GM23338 (cell line): ENCODE measurements around the gene SYNDIG1L. TPM values are rescaled to one million over a fixed set of nuclear protein-coding genes. Genes with fewer than 3 reads are reported as not detected.

Experiments
- ATAC-seq: fragments of 200-7000 bp; cut with Tn5 transposase; 3 replicates; pipeline ENCODE4 v1.9.1; 2020
- DNase-seq: peaks from one replicate; pipeline ENCODE4 v3.0.0-alpha.2; 2015; ENCODE audit warnings: low spot score
- H2AFZ ChIP-seq: fragments of 200-600 bp; sonication (generic); 2 replicates; pipeline ENCODE4 v1.8.0; 2016; ENCODE audit warnings: antibody characterized with exemption, mild to moderate bottlenecking, moderate library complexity
- H3F3A ChIP-seq: fragments of 200-600 bp; sonication (generic); replicated peaks from 2 replicates; pipeline ENCODE4 v1.8.0; 2017; ENCODE audit warnings: antibody characterized with exemption, mixed run types, low read depth
- H3K27ac ChIP-seq: fragments of 200-600 bp; sonication (generic); 2 replicates; pipeline ENCODE4 v1.6.1; 2016; ENCODE audit warnings: low read depth
- H3K27me3 ChIP-seq: fragments of 200-600 bp; sonication (generic); 2 replicates; pipeline ENCODE4 v1.8.0; 2016; ENCODE audit warnings: mild to moderate bottlenecking, mixed run types, moderate library complexity; ENCODE audit not compliant: insufficient read depth
- H3K36me3 ChIP-seq: fragments of 200-600 bp; sonication (generic); 2 replicates; pipeline ENCODE4 v1.8.0; 2016; ENCODE audit warnings: mild to moderate bottlenecking; ENCODE audit not compliant: insufficient read depth
- H3K4me1 ChIP-seq: fragments of 200-600 bp; sonication (generic); 2 replicates; pipeline ENCODE4 v1.8.0; 2016; ENCODE audit warnings: mild to moderate bottlenecking, moderate library complexity; ENCODE audit not compliant: insufficient read depth
- H3K4me2 ChIP-seq: fragments of 200-600 bp; sonication (generic); 2 replicates; pipeline ENCODE4 v1.7.1; 2017; ENCODE audit warnings: mixed run types
- H3K4me3 ChIP-seq: fragments of 200-600 bp; sonication (generic); 2 replicates; pipeline ENCODE4 v1.6.1; 2016; ENCODE audit warnings: mixed run types
- H3K79me2 ChIP-seq: fragments of 200-600 bp; sonication (generic); replicated peaks from 2 replicates; pipeline ENCODE4 v1.8.0; 2017; ENCODE audit warnings: mild to moderate bottlenecking; ENCODE audit not compliant: insufficient read depth
- H3K9me2 ChIP-seq: fragments of 200-600 bp; sonication (generic); 2 replicates; pipeline ENCODE4 v1.8.0; 2017; ENCODE audit not compliant: insufficient read depth
- H4K20me1 ChIP-seq: fragments of 200-600 bp; sonication (generic); replicated peaks from 2 replicates; pipeline ENCODE4 v1.8.0; 2017; ENCODE audit warnings: mild to moderate bottlenecking; ENCODE audit not compliant: insufficient read depth
- H3K27ac Mint-ChIP-seq: 2 replicates; pipeline ENCODE4 v1.8.0; 2020; ENCODE audit warnings: inconsistent platforms, mild to moderate bottlenecking, moderate library complexity, mixed read lengths
- H3K27me3 Mint-ChIP-seq: 3 replicates; pipeline ENCODE4 v1.8.0; 2022; ENCODE audit warnings: low read depth, mild to moderate bottlenecking, moderate library complexity, mixed read lengths, inconsistent platforms; ENCODE audit not compliant: insufficient read depth, poor library complexity
- H3K36me3 Mint-ChIP-seq: 3 replicates; pipeline ENCODE4 v1.8.0; 2021; ENCODE audit warnings: low read depth, mild to moderate bottlenecking, inconsistent platforms, moderate library complexity, mixed read lengths
- H3K4me1 Mint-ChIP-seq: 3 replicates; pipeline ENCODE4 v1.8.0; 2020; ENCODE audit warnings: mild to moderate bottlenecking, inconsistent platforms, mixed read lengths
- H3K4me3 Mint-ChIP-seq: 3 replicates; pipeline ENCODE4 v1.8.0; 2021; ENCODE audit warnings: moderate library complexity, mild to moderate bottlenecking, inconsistent platforms, mixed read lengths
- H3K9me3 Mint-ChIP-seq: 3 replicates; pipeline ENCODE4 v1.8.0; 2020; ENCODE audit warnings: moderate library complexity, mild to moderate bottlenecking, inconsistent platforms, mixed read lengths
- CREB1 ChIP-seq: fragments of 250-450 bp; sonication (Bioruptor Pico); IDR thresholded peaks from 2 replicates; pipeline ENCODE4 v1.5.0; 2020; ENCODE audit warnings: low read depth, mild to moderate bottlenecking, moderate library complexity
- EZH2 ChIP-seq: fragments of 200-600 bp; sonication (generic); IDR thresholded peaks from one replicate; pipeline ENCODE4 v1.8.0; 2017; ENCODE audit warnings: antibody characterized with exemption, mild to moderate bottlenecking, low read depth; ENCODE audit not compliant: unreplicated experiment
- EZH2phosphoT487 ChIP-seq: fragments of 200-600 bp; sonication (generic); IDR thresholded peaks from one replicate; pipeline ENCODE4 v1.8.1; 2018; ENCODE audit warnings: antibody characterized with exemption; ENCODE audit not compliant: unreplicated experiment
- JUNB ChIP-seq: IDR thresholded peaks from one replicate; pipeline ENCODE4 v1.6.1; 2016; ENCODE audit warnings: antibody characterized with exemption; ENCODE audit not compliant: unreplicated experiment
- NANOG ChIP-seq: IDR thresholded peaks from 2 replicates; pipeline ENCODE4 v1.6.1; 2016; ENCODE audit warnings: antibody characterized with exemption, borderline replicate concordance
- POLR2AphosphoS5 ChIP-seq: IDR thresholded peaks from 2 replicates; pipeline ENCODE4 v1.6.1; 2016; ENCODE audit warnings: antibody characterized with exemption, low read depth
- REST ChIP-seq: IDR thresholded peaks from one replicate; pipeline ENCODE4 v1.6.1; 2018; ENCODE audit warnings: antibody characterized with exemption; ENCODE audit not compliant: unreplicated experiment
- STAT1 ChIP-seq: IDR thresholded peaks from one replicate; pipeline ENCODE4 v1.6.1; 2016; ENCODE audit warnings: antibody characterized with exemption; ENCODE audit not compliant: unreplicated experiment
- ZNF114 ChIP-seq: fragments of 250-450 bp; sonication (Bioruptor Pico); IDR thresholded peaks from 2 replicates; pipeline ENCODE4 v1.5.0; 2020; ENCODE audit warnings: mild to moderate bottlenecking, moderate library complexity
- ZNF331 ChIP-seq: fragments of 250-450 bp; sonication (Bioruptor Pico); IDR thresholded peaks from 2 replicates; pipeline ENCODE4 v1.5.0; 2020; ENCODE audit warnings: low read depth, mild to moderate bottlenecking, moderate library complexity
- polyA plus RNA-seq: library from polyadenylated mRNA; unstranded; fragments of >200 nt; fragmentation: Nextera tagmentation; extraction: Ambion mirVana; gene quantifications from 2 replicates; pipeline ENCODE4 v1.2.1, GENCODE V29; 2016
- total RNA-seq: library from RNA; depleted of rRNA; stranded (reverse); fragments of >200 nt; shearing (Covaris generic); gene quantifications from 2 replicates; pipeline ENCODE4 v1.2.3, GENCODE V29; 2014
- TF ChIP-seq, protein P1 (sequence below), 2 experiments: fragments of 200-600 bp in 1 of 2; sonication (generic) in 1 of 2; conservative IDR thresholded peaks; 2 replicates each; pipeline versions ENCODE4 v1.5.1 to v1.6.1; 2016 to 2017; ENCODE audit warnings: antibody characterized with exemption in 2 of 2, low read depth in 2 of 2, mild to moderate bottlenecking in 2 of 2, moderate library complexity in 1 of 2
- TF ChIP-seq, protein P2 (sequence below): fragments of 250-450 bp; sonication (Bioruptor Pico); IDR thresholded peaks from 2 replicates; pipeline ENCODE4 v1.5.0; 2020; ENCODE audit warnings: mild to moderate bottlenecking, moderate library complexity
- TF ChIP-seq, protein P3 (sequence below): IDR thresholded peaks from 2 replicates; pipeline ENCODE4 v1.6.1; 2016; ENCODE audit warnings: antibody characterized with exemption

The SYNDIG1L gene
- total and polyA plus RNA-seq, 2 experiments from 2014 or later = 0.65 to 2.1 TPM

DNA sequence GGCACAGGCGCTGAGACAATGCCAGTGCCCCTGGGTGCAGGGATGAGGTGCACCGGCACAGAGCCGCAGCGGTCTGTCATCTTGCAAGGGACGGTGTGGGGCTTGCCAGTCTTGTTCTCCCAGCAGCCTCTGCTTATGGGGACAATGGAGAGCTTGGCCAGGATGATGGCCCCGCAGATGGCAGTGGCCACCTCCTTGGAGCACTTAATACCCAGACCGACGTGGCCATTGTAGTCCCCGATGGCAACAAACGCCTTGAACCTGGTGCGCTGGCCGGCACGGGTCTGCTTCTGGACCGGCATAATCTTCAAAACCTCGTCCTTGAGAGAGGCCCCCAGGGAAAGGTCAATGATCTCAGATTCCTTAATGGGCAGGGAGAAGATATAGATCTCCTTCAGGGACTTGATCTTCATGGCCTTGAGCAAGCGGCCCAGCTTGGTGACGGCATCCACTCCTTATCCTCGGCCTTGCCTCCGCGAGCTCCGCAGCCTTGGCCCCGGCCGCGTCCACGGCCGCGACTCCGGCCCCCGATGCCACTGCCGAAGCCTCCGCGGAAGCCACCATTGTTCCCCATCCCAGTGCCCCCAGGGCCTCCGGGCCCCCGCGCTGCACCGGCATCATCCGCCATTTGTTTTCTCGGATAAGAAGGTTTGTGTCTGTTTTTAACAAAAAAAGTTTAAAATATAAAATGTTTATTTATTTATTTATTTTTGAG is 47.9 kb downstream of the SYNDIG1L start:
- H3K9me3 Mint-ChIP-seq = no peaks in the 10 kb centered on the region; the same call in 2 of the 3 replicates
- Histone ChIP-seq H3K9me2 (no peaks in the 10 kb centered on the region; the same call in 1 of the 2 replicates), H2AFZ (no peak overlapping the region), H3K79me2 (no peaks in the 10 kb centered on the region), H3K4me2 (no peak overlapping the region), H3F3A (no peaks in the 10 kb centered on the region), H3K36me3 (no peaks in the 10 kb centered on the region), H3K4me3 (no peak overlapping the region), H3K27me3 (no peaks in the 10 kb centered on the region), H4K20me1 (no peaks in the 10 kb centered on the region), H3K27ac (no peak overlapping the region), H3K4me1 (no peaks in the 10 kb centered on the region)
- DNase-seq = no peak
- TF ChIP-seq EZH2phosphoT487 (no peak), EZH2 (no peak), POLR2AphosphoS5 (no peak), CREB1 (no peak), REST (no peak), ZNF114 (CRISPR knock-in tag) (no peak), ZNF331 (CRISPR knock-in tag) (no peak), JUNB (no peak), STAT1 (no peak), NANOG (no peak)
- TF ChIP-seq, protein P1, sequence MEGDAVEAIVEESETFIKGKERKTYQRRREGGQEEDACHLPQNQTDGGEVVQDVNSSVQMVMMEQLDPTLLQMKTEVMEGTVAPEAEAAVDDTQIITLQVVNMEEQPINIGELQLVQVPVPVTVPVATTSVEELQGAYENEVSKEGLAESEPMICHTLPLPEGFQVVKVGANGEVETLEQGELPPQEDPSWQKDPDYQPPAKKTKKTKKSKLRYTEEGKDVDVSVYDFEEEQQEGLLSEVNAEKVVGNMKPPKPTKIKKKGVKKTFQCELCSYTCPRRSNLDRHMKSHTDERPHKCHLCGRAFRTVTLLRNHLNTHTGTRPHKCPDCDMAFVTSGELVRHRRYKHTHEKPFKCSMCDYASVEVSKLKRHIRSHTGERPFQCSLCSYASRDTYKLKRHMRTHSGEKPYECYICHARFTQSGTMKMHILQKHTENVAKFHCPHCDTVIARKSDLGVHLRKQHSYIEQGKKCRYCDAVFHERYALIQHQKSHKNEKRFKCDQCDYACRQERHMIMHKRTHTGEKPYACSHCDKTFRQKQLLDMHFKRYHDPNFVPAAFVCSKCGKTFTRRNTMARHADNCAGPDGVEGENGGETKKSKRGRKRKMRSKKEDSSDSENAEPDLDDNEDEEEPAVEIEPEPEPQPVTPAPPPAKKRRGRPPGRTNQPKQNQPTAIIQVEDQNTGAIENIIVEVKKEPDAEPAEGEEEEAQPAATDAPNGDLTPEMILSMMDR (conservative IDR thresholded peaks at IDR 0.05; ENCODE audit: low read depth in 2 of 2) = no peak
- TF ChIP-seq, protein P2, sequence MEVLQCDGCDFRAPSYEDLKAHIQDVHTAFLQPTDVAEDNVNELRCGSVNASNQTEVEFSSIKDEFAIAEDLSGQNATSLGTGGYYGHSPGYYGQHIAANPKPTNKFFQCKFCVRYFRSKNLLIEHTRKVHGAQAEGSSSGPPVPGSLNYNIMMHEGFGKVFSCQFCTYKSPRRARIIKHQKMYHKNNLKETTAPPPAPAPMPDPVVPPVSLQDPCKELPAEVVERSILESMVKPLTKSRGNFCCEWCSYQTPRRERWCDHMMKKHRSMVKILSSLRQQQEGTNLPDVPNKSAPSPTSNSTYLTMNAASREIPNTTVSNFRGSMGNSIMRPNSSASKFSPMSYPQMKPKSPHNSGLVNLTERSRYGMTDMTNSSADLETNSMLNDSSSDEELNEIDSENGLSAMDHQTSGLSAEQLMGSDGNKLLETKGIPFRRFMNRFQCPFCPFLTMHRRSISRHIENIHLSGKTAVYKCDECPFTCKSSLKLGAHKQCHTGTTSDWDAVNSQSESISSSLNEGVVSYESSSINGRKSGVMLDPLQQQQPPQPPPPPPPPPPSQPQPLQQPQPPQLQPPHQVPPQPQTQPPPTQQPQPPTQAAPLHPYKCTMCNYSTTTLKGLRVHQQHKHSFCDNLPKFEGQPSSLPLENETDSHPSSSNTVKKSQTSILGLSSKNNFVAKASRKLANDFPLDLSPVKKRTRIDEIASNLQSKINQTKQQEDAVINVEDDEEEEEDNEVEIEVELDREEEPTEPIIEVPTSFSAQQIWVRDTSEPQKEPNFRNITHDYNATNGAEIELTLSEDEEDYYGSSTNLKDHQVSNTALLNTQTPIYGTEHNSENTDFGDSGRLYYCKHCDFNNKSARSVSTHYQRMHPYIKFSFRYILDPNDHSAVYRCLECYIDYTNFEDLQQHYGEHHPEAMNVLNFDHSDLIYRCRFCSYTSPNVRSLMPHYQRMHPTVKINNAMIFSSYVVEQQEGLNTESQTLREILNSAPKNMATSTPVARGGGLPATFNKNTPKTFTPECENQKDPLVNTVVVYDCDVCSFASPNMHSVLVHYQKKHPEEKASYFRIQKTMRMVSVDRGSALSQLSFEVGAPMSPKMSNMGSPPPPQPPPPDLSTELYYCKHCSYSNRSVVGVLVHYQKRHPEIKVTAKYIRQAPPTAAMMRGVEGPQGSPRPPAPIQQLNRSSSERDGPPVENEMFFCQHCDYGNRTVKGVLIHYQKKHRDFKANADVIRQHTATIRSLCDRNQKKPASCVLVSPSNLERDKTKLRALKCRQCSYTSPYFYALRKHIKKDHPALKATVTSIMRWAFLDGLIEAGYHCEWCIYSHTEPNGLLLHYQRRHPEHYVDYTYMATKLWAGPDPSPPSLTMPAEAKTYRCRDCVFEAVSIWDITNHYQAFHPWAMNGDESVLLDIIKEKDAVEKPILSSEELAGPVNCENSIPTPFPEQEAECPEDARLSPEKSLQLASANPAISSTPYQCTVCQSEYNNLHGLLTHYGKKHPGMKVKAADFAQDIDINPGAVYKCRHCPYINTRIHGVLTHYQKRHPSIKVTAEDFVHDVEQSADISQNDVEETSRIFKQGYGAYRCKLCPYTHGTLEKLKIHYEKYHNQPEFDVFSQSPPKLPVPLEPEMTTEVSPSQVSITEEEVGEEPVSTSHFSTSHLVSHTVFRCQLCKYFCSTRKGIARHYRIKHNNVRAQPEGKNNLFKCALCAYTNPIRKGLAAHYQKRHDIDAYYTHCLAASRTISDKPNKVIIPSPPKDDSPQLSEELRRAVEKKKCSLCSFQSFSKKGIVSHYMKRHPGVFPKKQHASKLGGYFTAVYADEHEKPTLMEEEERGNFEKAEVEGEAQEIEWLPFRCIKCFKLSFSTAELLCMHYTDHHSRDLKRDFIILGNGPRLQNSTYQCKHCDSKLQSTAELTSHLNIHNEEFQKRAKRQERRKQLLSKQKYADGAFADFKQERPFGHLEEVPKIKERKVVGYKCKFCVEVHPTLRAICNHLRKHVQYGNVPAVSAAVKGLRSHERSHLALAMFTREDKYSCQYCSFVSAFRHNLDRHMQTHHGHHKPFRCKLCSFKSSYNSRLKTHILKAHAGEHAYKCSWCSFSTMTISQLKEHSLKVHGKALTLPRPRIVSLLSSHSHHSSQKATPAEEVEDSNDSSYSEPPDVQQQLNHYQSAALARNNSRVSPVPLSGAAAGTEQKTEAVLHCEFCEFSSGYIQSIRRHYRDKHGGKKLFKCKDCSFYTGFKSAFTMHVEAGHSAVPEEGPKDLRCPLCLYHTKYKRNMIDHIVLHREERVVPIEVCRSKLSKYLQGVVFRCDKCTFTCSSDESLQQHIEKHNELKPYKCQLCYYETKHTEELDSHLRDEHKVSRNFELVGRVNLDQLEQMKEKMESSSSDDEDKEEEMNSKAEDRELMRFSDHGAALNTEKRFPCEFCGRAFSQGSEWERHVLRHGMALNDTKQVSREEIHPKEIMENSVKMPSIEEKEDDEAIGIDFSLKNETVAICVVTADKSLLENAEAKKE (CRISPR knock-in tag) = no peak
- TF ChIP-seq, protein P3, sequence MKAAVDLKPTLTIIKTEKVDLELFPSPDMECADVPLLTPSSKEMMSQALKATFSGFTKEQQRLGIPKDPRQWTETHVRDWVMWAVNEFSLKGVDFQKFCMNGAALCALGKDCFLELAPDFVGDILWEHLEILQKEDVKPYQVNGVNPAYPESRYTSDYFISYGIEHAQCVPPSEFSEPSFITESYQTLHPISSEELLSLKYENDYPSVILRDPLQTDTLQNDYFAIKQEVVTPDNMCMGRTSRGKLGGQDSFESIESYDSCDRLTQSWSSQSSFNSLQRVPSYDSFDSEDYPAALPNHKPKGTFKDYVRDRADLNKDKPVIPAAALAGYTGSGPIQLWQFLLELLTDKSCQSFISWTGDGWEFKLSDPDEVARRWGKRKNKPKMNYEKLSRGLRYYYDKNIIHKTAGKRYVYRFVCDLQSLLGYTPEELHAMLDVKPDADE = no peak
- no peaks in the 10 kb centered on the region; the same call in 2 of the 3 replicates for H3K36me3 Mint-ChIP-seq
- ATAC-seq = no peak
- no peaks in the 10 kb centered on the region for H3K4me1 Mint-ChIP-seq
- peaks cover 2% of the 10 kb centered on the region for H3K27me3 Mint-ChIP-seq
- no peak overlapping the region for H3K4me3 Mint-ChIP-seq
- H3K27ac Mint-ChIP-seq = no peak overlapping the region
